Endothelial cell of umbilical vein (primary cell): ENCODE results near the gene DLL4.

Experiments used
- CTCF ChIP-seq, 2 donors: IDR thresholded peaks; 1 replicate in 1 of 2; 2 replicates in 1 of 2; pipeline ENCODE4 v1.5.1; 2011; ENCODE audit warnings: low read length in 2 of 2, mild to moderate bottlenecking in 2 of 2, moderate library complexity in 2 of 2, control low read depth in 1 of 2, inconsistent platforms in 1 of 2, low read depth in 1 of 2; ENCODE audit not compliant: insufficient read depth in 1 of 2; ENCODE audit errors: extremely low read depth in 1 of 2
- EZH2 ChIP-seq: IDR thresholded peaks from 2 replicates; pipeline ENCODE4 v1.6.1; 2012; ENCODE audit warnings: borderline replicate concordance, low read depth, mild to moderate bottlenecking, moderate library complexity, low read length, inconsistent platforms; ENCODE audit not compliant: severe bottlenecking
- FOS ChIP-seq: IDR thresholded peaks from 2 replicates; pipeline ENCODE4 v1.6.1; 2011; ENCODE audit warnings: mild to moderate bottlenecking, low read length, moderate library complexity, borderline replicate concordance; ENCODE audit not compliant: insufficient read depth
- GATA2 ChIP-seq: IDR thresholded peaks from 2 replicates; pipeline ENCODE4 v1.7.0; 2011; ENCODE audit warnings: low read depth, mild to moderate bottlenecking, moderate library complexity, mixed read lengths, low read length; ENCODE audit not compliant: insufficient read length, insufficient read depth
- JUN ChIP-seq: IDR thresholded peaks from 2 replicates; pipeline ENCODE4 v1.6.1; 2011; ENCODE audit warnings: borderline replicate concordance, low read depth; ENCODE audit not compliant: insufficient read length, insufficient read depth
- MYC ChIP-seq: IDR thresholded peaks from one replicate; pipeline ENCODE4 v1.6.1; 2011; ENCODE audit warnings: mild to moderate bottlenecking, low read depth, low read length
- POLR2A ChIP-seq: IDR thresholded peaks from 2 replicates; pipeline ENCODE4 v1.6.1; 2012; ENCODE audit warnings: low read depth, mild to moderate bottlenecking, control low read depth, low read length
- POLR2AphosphoS5 ChIP-seq: IDR thresholded peaks from 2 replicates; pipeline ENCODE4 v1.6.1; 2012; ENCODE audit warnings: low read depth, mild to moderate bottlenecking, control low read depth, low read length, moderate library complexity; ENCODE audit not compliant: insufficient read depth
- TF ChIP-seq, protein P1 (sequence below): IDR thresholded peaks from 2 replicates; pipeline ENCODE4 v1.6.1; 2011; ENCODE audit not compliant: insufficient read depth, insufficient read length

- TF ChIP-seq EZH2 (no peak), CTCF (IDR thresholded peaks at IDR 0.05; ENCODE audit: extremely low read depth in 1 of 2, insufficient read depth in 1 of 2, low read depth in 1 of 2, low read length in 2 of 2) (no peak), POLR2A (no peak), POLR2AphosphoS5 (no peak), FOS (no peak), GATA2 (no peak), MYC (no peak), JUN (no peak)
- TF ChIP-seq, protein P1, sequence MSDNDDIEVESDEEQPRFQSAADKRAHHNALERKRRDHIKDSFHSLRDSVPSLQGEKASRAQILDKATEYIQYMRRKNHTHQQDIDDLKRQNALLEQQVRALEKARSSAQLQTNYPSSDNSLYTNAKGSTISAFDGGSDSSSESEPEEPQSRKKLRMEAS = no peak
Measured at GRCh38 chr15:40923551-40923950, 5.6 kb upstream of the DLL4 start.
